GM12865 (cell line): Measurements from ENCODE around the gene WWTR1.

Experiments used
- DNase-seq: peaks from one replicate; pipeline ENCODE4 v3.0.0; 2010; ENCODE audit warnings: low read depth
- H3K4me3 ChIP-seq: 2 replicates; pipeline ENCODE4 v1.5.1; 2011; ENCODE audit warnings: mild to moderate bottlenecking, low read depth, low read length, control low read depth
- TF ChIP-seq, protein P1 (sequence below): IDR thresholded peaks from 2 replicates; pipeline ENCODE4 v1.5.1; 2011; ENCODE audit warnings: low read length, control low read depth, low read depth, inconsistent platforms; ENCODE audit not compliant: insufficient read depth; ENCODE audit errors: missing control alignments

WWTR1 gene

DNA sequence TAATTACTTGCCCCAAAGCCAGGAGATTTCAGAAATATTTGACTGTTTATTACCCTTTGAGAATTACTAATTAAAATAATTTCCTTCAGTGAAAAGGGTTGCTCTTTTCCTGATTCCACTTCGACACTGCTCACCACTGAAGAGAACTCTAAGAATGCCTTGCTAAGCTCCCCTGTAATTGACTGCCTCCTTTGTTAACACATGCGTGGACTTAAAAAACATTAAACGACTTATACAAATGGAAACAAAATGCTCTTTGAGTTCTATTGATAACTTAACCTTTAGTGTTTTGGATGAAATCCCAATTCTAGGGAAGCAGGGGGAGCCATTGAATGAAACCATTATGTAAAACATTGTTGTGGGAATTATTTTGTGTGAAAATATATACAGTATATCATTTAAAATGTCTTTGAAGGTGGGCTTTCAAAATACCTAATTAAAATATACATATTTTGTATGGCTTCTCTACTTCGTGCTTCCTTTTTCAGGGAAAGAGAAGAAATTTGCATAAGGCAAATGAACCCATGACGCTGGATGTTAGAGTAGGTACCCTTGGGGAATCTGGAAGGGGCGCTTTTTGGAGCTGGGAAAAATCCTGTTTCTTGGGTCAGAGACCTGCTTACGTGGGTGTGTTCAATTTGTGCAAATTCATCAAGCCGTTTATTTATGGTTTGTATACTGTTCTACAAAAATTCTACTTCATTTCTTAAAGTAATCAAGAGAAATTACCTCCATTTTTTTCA lies 64.2 kb downstream of the WWTR1 start:
- H3K4me3 ChIP-seq, result no peak overlapping the region
- TF ChIP-seq, protein P1, sequence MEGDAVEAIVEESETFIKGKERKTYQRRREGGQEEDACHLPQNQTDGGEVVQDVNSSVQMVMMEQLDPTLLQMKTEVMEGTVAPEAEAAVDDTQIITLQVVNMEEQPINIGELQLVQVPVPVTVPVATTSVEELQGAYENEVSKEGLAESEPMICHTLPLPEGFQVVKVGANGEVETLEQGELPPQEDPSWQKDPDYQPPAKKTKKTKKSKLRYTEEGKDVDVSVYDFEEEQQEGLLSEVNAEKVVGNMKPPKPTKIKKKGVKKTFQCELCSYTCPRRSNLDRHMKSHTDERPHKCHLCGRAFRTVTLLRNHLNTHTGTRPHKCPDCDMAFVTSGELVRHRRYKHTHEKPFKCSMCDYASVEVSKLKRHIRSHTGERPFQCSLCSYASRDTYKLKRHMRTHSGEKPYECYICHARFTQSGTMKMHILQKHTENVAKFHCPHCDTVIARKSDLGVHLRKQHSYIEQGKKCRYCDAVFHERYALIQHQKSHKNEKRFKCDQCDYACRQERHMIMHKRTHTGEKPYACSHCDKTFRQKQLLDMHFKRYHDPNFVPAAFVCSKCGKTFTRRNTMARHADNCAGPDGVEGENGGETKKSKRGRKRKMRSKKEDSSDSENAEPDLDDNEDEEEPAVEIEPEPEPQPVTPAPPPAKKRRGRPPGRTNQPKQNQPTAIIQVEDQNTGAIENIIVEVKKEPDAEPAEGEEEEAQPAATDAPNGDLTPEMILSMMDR, result no peak
- no peak for DNase-seq

DNA sequence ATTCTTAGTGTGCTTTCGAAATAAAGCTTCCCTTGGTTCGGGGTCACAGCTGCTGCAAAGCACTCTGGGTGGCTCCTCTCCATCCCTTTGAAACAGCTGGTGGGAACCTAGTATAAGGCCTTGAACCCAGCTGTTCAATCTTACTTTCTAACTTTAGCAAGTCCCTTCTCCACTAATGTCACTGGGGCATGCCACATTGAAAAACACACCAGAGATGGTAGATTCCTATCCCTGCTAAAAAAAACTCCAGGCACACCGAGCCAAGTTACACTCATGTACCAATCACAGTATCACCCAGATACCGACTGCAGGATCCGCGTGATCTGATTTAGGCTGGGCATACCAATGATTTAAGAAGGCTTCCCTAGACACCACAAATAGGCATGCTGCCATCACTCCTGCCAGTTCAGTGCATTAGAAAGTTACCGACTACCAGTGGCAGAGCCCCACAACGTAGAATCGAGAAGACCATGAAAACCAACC lies 65.0 kb downstream of the WWTR1 start:
- H3K4me3 ChIP-seq, result no peak overlapping the region
- no peak for DNase-seq
- TF ChIP-seq, protein P1, result no peak

DNA sequence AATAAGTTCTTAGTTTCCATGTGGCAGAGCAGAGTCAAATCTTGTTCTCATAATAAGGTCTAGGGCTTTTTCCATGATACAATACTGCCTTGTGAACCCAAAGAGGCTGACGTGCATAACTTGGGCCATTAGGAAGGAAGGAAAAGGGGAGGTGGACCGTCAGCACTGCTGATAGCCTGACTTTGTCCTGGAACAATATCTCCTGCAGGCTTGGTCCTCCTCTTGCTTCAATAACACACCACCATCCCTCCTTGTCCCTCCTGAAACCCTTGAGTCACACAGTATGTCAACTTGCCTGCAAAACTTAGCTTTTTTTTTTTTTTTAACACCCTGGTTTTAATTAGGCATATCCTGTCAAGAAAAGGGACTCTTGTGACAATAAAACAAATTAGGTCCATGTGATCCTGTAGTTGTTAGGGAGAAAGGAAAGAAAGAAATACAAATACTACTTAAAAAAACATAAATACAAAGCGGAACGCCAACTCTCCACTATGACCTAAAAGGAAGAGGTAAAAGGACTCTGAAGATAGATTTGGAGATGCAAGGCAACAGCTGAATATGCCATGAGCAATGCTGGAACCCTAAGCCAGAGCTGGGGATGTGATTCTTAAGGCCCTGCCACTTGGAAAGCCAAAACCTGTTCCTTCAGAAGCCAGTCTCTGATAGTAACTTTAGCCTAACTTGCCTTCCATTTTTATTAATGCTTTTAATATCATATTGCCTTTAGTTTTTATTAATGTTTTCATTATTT lies 67.0 kb downstream of the WWTR1 start:
- no peak for DNase-seq
- TF ChIP-seq, protein P1, result no peak

DNA sequence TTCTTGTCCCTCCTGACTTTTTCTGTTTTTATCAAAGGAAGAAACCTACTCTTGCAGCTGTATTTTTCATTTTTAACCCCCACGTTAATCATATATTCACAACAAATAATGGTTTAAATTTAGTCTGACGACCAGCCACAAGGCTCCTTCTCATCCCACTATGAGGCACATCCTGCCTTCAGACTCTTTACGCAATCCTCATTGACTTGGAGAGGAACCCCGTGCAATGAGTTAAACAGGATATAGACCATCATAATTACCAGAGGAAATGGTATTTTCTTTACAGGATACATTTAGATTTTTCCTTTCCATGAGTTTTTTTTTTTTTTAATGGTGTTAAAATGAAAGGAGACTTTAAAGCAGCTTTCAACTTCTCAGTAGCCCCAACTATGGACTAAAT lies 68.5 kb downstream of the WWTR1 start:
- TF ChIP-seq, protein P1, result no peak
- DNase-seq, result no peak
- no peak overlapping the region for H3K4me3 ChIP-seq

More for the DNA sequence above, 67.0 kb downstream of the WWTR1 start:
- H3K4me3 ChIP-seq, result no peak overlapping the region

DNA sequence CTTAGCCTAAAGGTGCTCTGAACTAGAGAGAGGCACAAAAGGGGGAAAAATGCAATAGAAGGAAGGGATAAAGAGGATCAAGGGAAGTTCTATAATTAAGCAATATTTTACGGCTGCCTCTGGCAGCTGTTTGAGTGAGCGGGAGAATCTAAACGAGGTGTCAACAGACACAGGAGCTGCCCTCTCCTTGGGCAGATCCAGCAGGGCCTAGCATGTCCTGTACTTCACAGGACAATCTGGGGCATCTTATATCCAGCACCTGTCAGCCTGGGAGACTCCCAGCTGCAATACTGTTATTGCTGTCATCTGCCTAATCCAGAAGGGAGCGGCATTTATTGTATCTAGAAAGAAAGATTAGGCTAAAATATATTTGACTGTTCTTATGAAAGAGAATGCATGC lies 68.9 kb downstream of the WWTR1 start:
- TF ChIP-seq, protein P1, result no peak

DNA sequence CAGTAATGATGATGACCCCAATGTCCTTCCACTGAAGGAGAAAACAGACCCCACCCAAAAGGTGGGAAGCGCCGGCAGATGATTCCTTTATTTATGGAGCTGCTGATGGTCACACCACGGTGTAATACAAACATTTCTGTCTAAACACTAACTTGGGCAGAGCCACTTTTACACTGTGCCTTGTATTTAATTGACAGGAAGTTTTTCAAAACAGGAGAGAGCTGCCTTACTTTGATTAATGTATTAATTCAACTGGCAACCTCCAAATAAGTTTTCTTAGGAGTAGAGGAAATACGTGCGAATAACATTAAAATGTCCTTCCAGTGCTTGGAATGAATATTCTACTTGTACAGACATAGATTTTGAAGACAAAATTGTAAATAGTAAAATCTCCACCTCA lies 70.4 kb downstream of the WWTR1 start:
- no peak for DNase-seq
- TF ChIP-seq, protein P1, result no peak
- no peak overlapping the region for H3K4me3 ChIP-seq

More for the DNA sequence above, 68.9 kb downstream of the WWTR1 start:
- DNase-seq, result no peak
- H3K4me3 ChIP-seq, result no peak overlapping the region
